Tibial nerve (tissue), 4 donors: ENCODE measurements around the gene MAPKAPK5. TPM values are rescaled to one million over a fixed set of nuclear protein-coding genes. Genes with fewer than 3 reads are reported as not detected.

Experiments used
- DNase-seq, 2 donors: peaks; one replicate each; pipeline ENCODE4 v3.0.0-alpha.2; 2019; ENCODE audit warnings: low spot score in 2 of 2
- H3K27ac ChIP-seq, 4 donors: fragments of 200-600 bp; sonication (generic) in 3 of 4; one replicate each; pipeline ENCODE4 v1.5.1; 2017 to 2019; ENCODE audit warnings: mild to moderate bottlenecking in 1 of 4
- H3K27me3 ChIP-seq, 2 donors: fragments of 200-600 bp; sonication (generic) in 1 of 2; one replicate each; pipeline versions ENCODE4 v1.5.1 to v1.6.0; 2017 to 2019
- H3K36me3 ChIP-seq, 3 donors: fragments of 200-600 bp; sonication (generic); one replicate each; pipeline ENCODE4 v1.5.1; 2018 to 2019
- H3K4me1 ChIP-seq, 4 donors: fragments of 200-600 bp; sonication (generic) in 3 of 4; one replicate each; pipeline ENCODE4 v1.5.1; 2017 to 2019
- H3K4me3 ChIP-seq, 4 donors: fragments of 200-600 bp; sonication (generic) in 3 of 4; one replicate each; pipeline ENCODE4 v1.5.1; 2017 to 2019; ENCODE audit warnings: mild to moderate bottlenecking in 1 of 4, moderate library complexity in 1 of 4
- H3K9me3 ChIP-seq, 4 donors: fragments of 200-600 bp; sonication (generic) in 3 of 4; one replicate each; pipeline ENCODE4 v1.5.1; 2017 to 2019
- CTCF ChIP-seq, 5 experiments: fragments of 200-600 bp in 3 of 5; fragments of 450-650 bp in 2 of 5; sonication (generic) in 3 of 5; IDR thresholded peaks; one replicate each; pipeline ENCODE4 v1.5.1; 2016 to 2019; ENCODE audit warnings: antibody characterized with exemption in 5 of 5, mild to moderate bottlenecking in 3 of 5, moderate library complexity in 2 of 5
- EP300 ChIP-seq, 2 donors: sonication (generic); formaldehyde crosslinking; IDR thresholded peaks; one replicate each; pipeline ENCODE4 v1.6.1; 2017; ENCODE audit warnings: antibody characterized with exemption in 2 of 2, mild to moderate bottlenecking in 1 of 2
- POLR2A ChIP-seq, 2 donors: fragments of 450-650 bp; IDR thresholded peaks; one replicate each; pipeline ENCODE4 v1.6.1; 2017; ENCODE audit warnings: antibody characterized with exemption in 2 of 2, mild to moderate bottlenecking in 2 of 2, moderate library complexity in 2 of 2
- WGBS, 2 donors: methylation state at CpG; one replicate each; pipeline ENCODE4 v1.1.5; 2018; 5-methylcytosine and 5-hydroxymethylcytosine counted together
- total RNA-seq, 4 donors: library from RNA; depleted of rRNA; stranded (reverse); fragments of >200 nt; gene quantifications; one replicate each; pipeline ENCODE4 v1.1.0, GENCODE V29; 2016

Gene MAPKAPK5
- total RNA-seq, 4 donors from 2014 or later: 36.1 to 65.1 (median 44.7) TPM

- no peak overlapping the region for H3K27ac ChIP-seq
- WGBS, 2 donors: 74 to 79% methylated on average over 2 of the region's 2 CpGs
- H3K9me3 ChIP-seq: peaks cover 0 to 10% (median 0%) of the 10 kb centered on the region in 4 donors
These were observed 4.0 kb downstream of the MAPKAPK5 start for GRCh38 chr12:111846016-111846415.

GRCh38 chr12:111850526-111850925 is 8.5 kb downstream of the MAPKAPK5 start:
- WGBS, 2 donors: 79 to 84% methylated on average over 2 of the region's 2 CpGs
- Histone ChIP-seq H3K9me3 (peaks cover 0 to 10% (median 0%) of the 10 kb centered on the region in 4 donors), H3K27me3 (no peaks in the 10 kb centered on the region), H3K27ac (no peak overlapping the region), H3K4me1 (peaks cover 0 to 10% (median 0%) of the 10 kb centered on the region in 4 donors), H3K36me3 (peaks cover 0 to 38% (median 0%) of the 10 kb centered on the region in 3 donors), H3K4me3 (no peak overlapping the region)
- no peak for DNase-seq
- TF ChIP-seq POLR2A (IDR thresholded peaks at IDR 0.05): no peak
- no peak for TF ChIP-seq CTCF (IDR thresholded peaks at IDR 0.05)
- no peak for TF ChIP-seq EP300 (IDR thresholded peaks at IDR 0.05)

More at GRCh38 chr12:111846016-111846415, 4.0 kb downstream of the MAPKAPK5 start:
- peaks cover 0 to 26% (median 0%) of the 10 kb centered on the region in 3 donors for H3K36me3 ChIP-seq
- no peak for DNase-seq
- H3K4me3 ChIP-seq: no peak overlapping the region
- H3K27me3 ChIP-seq: no peaks in the 10 kb centered on the region
- TF ChIP-seq POLR2A (IDR thresholded peaks at IDR 0.05) (no peak), CTCF (IDR thresholded peaks at IDR 0.05) (no peak), EP300 (IDR thresholded peaks at IDR 0.05) (no peak)
- H3K4me1 ChIP-seq: peaks cover 0 to 42% (median 17%) of the 10 kb centered on the region in 4 donors

- 95 to 100% methylated on average over 2 of the region's 2 CpGs for WGBS, 2 donors
- Histone ChIP-seq H3K27ac (no peak overlapping the region), H3K9me3 (no peaks in the 10 kb centered on the region), H3K27me3 (no peaks in the 10 kb centered on the region), H3K4me3 (no peak overlapping the region), H3K4me1 (no peaks in the 10 kb centered on the region), H3K36me3 (peaks cover 0 to 10% (median 0%) of the 10 kb centered on the region in 3 donors)
- DNase-seq: no peak
- no peak for TF ChIP-seq POLR2A (IDR thresholded peaks at IDR 0.05)
- TF ChIP-seq EP300 (IDR thresholded peaks at IDR 0.05): no peak
- TF ChIP-seq CTCF (IDR thresholded peaks at IDR 0.05): no peak
These were observed 16.2 kb downstream of the MAPKAPK5 start for GRCh38 chr12:111858186-111858585.

GRCh38 chr12:111858778-111859177 is 16.8 kb downstream of the MAPKAPK5 start:
- H3K36me3 ChIP-seq: peaks cover 0 to 11% (median 0%) of the 10 kb centered on the region in 3 donors
- H3K27ac ChIP-seq: no peak overlapping the region
- no peak overlapping the region for H3K4me3 ChIP-seq
- WGBS, 2 donors: 91 to 96% methylated on average over 7 of the region's 7 CpGs
- DNase-seq: no peak
- H3K27me3 ChIP-seq: no peaks in the 10 kb centered on the region
- no peak for TF ChIP-seq CTCF (IDR thresholded peaks at IDR 0.05)
- no peak for TF ChIP-seq EP300 (IDR thresholded peaks at IDR 0.05)
- no peak for TF ChIP-seq POLR2A (IDR thresholded peaks at IDR 0.05)
- no peaks in the 10 kb centered on the region for H3K9me3 ChIP-seq
- H3K4me1 ChIP-seq: no peaks in the 10 kb centered on the region

- no peak overlapping the region for H3K4me3 ChIP-seq
- no peak for TF ChIP-seq CTCF (IDR thresholded peaks at IDR 0.05)
- TF ChIP-seq POLR2A (IDR thresholded peaks at IDR 0.05): no peak
- no peak for TF ChIP-seq EP300 (IDR thresholded peaks at IDR 0.05)
These were observed 22.9 kb downstream of the MAPKAPK5 start for GRCh38 chr12:111864913-111865312.

More at GRCh38 chr12:111864913-111865312, 22.9 kb downstream of the MAPKAPK5 start:
- no peak overlapping the region for H3K27ac ChIP-seq
- DNase-seq: no peak
- no peaks in the 10 kb centered on the region for H3K9me3 ChIP-seq
- no peaks in the 10 kb centered on the region for H3K27me3 ChIP-seq
- peaks cover 0 to 51% (median 0%) of the 10 kb centered on the region in 3 donors for H3K36me3 ChIP-seq
- H3K4me1 ChIP-seq: no peaks in the 10 kb centered on the region
- 88 to 93% methylated on average over 1 of the region's 1 CpG for WGBS, 2 donors
